Measurements from ENCODE around the gene ZSWIM6. TPM values are rescaled to one million over a fixed set of nuclear protein-coding genes. Genes with fewer than 3 reads are reported as not detected.

Gene ZSWIM6
- polyA plus RNA-seq, 3 donors, result 1.7 to 33.5 (median 2.7) TPM

GRCh38 chr5:61489574-61489973, 157.5 kb downstream of the ZSWIM6 start:
- Histone ChIP-seq H3K79me2 (ENCODE audit: insufficient read depth, low read length) (peaks cover 57% of the 10 kb centered on the region), H3K4me2 (replicated peaks; ENCODE audit: extremely low read depth, low read length, poor library complexity, severe bottlenecking) (no peak overlapping the region), H3K27ac (ENCODE audit: low read depth in 1 of 2, low read length in 2 of 2) (no peak overlapping the region), H3K9me3 (replicated peaks in 1 of 2; ENCODE audit: control insufficient read depth in 1 of 2, insufficient read depth in 1 of 2, low read length in 2 of 2) (no peaks in the 10 kb centered on the region), H3K27me3 (ENCODE audit: control insufficient read depth in 2 of 2, insufficient read depth in 2 of 2, low read length in 2 of 2) (no peaks in the 10 kb centered on the region), H4K20me1 (ENCODE audit: insufficient read depth, low read length) (peaks cover 100% of the 10 kb centered on the region), H2AFZ (ENCODE audit: insufficient read depth, low read depth, low read length, poor library complexity, severe bottlenecking) (no peak overlapping the region), H3K4me3 (replicated peaks in 1 of 3; ENCODE audit: low read depth in 2 of 3, low read length in 3 of 3) (no peak overlapping the region), H3K9ac (ENCODE audit: insufficient read depth, low read length, poor library complexity, severe bottlenecking) (no peak overlapping the region), H3K36me3 (replicated peaks in 1 of 2; ENCODE audit: control insufficient read depth in 1 of 2, insufficient read depth in 2 of 2, low read length in 2 of 2) (peaks cover 29 to 48% of the 10 kb centered on the region in 2 donors), H3K4me1 (ENCODE audit: control insufficient read depth in 1 of 2, insufficient read depth in 2 of 2, low read length in 2 of 2) (no peaks in the 10 kb centered on the region)
- Mint-ChIP-seq H3K9me3 (no peaks in the 10 kb centered on the region), H3K4me1 (no peaks in the 10 kb centered on the region), H3K27me3 (ENCODE audit: low read depth in 3 of 3) (no peaks in the 10 kb centered on the region), H3K27ac (no peak overlapping the region), H3K4me3 (no peak overlapping the region), H3K36me3 (peaks cover 39 to 40% of the 10 kb centered on the region in 2 donors)
- WGBS (ENCODE audit: insufficient coverage), result 100% methylated on average over 1 of the region's 1 CpG
- DNase-seq, result no peak
- intact Hi-C loops (cut with micrococcal nuclease), result no loop called here
- TF ChIP-seq CTCF (IDR thresholded peaks at IDR 0.05), result no peak

- Mint-ChIP-seq H3K27ac (no peak overlapping the region), H3K4me1 (no peaks in the 10 kb centered on the region), H3K36me3 (peaks cover 46 to 54% of the 10 kb centered on the region in 2 donors), H3K9me3 (no peaks in the 10 kb centered on the region), H3K27me3 (ENCODE audit: low read depth in 3 of 3) (no peaks in the 10 kb centered on the region), H3K4me3 (no peak overlapping the region)
- Histone ChIP-seq H3K4me3 (replicated peaks in 1 of 3; ENCODE audit: low read depth in 2 of 3, low read length in 3 of 3) (no peak overlapping the region), H3K27me3 (ENCODE audit: control insufficient read depth in 2 of 2, insufficient read depth in 2 of 2, low read length in 2 of 2) (no peaks in the 10 kb centered on the region), H3K9me3 (replicated peaks in 1 of 2; ENCODE audit: control insufficient read depth in 1 of 2, insufficient read depth in 1 of 2, low read length in 2 of 2) (no peaks in the 10 kb centered on the region), H3K4me2 (replicated peaks; ENCODE audit: extremely low read depth, low read length, poor library complexity, severe bottlenecking) (no peak overlapping the region), H3K27ac (ENCODE audit: low read depth in 1 of 2, low read length in 2 of 2) (no peak overlapping the region), H3K79me2 (ENCODE audit: insufficient read depth, low read length) (peaks cover 37% of the 10 kb centered on the region), H3K9ac (ENCODE audit: insufficient read depth, low read length, poor library complexity, severe bottlenecking) (no peak overlapping the region), H2AFZ (ENCODE audit: insufficient read depth, low read depth, low read length, poor library complexity, severe bottlenecking) (no peak overlapping the region), H3K4me1 (ENCODE audit: control insufficient read depth in 1 of 2, insufficient read depth in 2 of 2, low read length in 2 of 2) (no peaks in the 10 kb centered on the region), H4K20me1 (ENCODE audit: insufficient read depth, low read length) (peaks cover 100% of the 10 kb centered on the region), H3K36me3 (replicated peaks in 1 of 2; ENCODE audit: control insufficient read depth in 1 of 2, insufficient read depth in 2 of 2, low read length in 2 of 2) (peaks cover 48 to 60% of the 10 kb centered on the region in 2 donors)
- TF ChIP-seq CTCF (IDR thresholded peaks at IDR 0.05), result no peak
- no CpG with 5 or more reads among the region's 1 CpG for WGBS (ENCODE audit: insufficient coverage)
- no peak for DNase-seq
- intact Hi-C loops (cut with micrococcal nuclease), result no loop called here
Observed at GRCh38 chr5:61491861-61492260, 159.8 kb downstream of the ZSWIM6 start.
